Pancreas (tissue), 10 donors: ENCODE data around the gene PCDHA1. TPM values are rescaled to one million over a fixed set of nuclear protein-coding genes. Genes with fewer than 3 reads are reported as not detected.
"Not testable (repeated sequence)": the region's sequence is repeated elsewhere in the genome, so short reads cannot be mapped to it uniquely, and the experiment has no call there.

Experiments
- ATAC-seq, 4 donors: fragments of 200-7000 bp; cut with Tn5 transposase; one replicate each; pipeline versions ENCODE4 v1.8.0 to v1.9.1; 2020; ENCODE audit warnings: mild to moderate bottlenecking in 4 of 4, moderate library complexity in 4 of 4
- DNase-seq, 6 donors: peaks; one replicate each; pipeline ENCODE4 v3.0.0-alpha.2; 2020
- FAIRE-seq: peaks from 2 replicates; lab custom pipeline; 2012; peaks lifted over from hg19 to GRCh38; lab: Jason Lieb, UNC
- H3K27ac ChIP-seq, 4 donors: fragments of 200-600 bp; sonication (generic); 1 replicate in 3 of 4; 2 replicates in 1 of 4; pipeline versions ENCODE4 v1.5.0 to v1.8.0; 2020
- H3K27me3 ChIP-seq, 4 donors: fragments of 200-600 bp; one replicate each; pipeline ENCODE4 v1.8.0; 2021
- H3K36me3 ChIP-seq, 3 donors: fragments of 200-600 bp; sonication (generic) in 1 of 3; one replicate each; pipeline versions ENCODE4 v1.5.0 to v1.8.0; 2020 to 2021
- H3K4me1 ChIP-seq, 3 donors: fragments of 200-600 bp; one replicate each; pipeline ENCODE4 v1.8.0; 2021
- H3K4me3 ChIP-seq, 4 donors: fragments of 200-600 bp; sonication (generic) in 2 of 4; one replicate each; pipeline versions ENCODE4 v1.5.0 to v1.8.0; 2020 to 2021
- H3K9me3 ChIP-seq, 4 donors: fragments of 200-600 bp; one replicate each; pipeline ENCODE4 v1.8.0; 2021
- WGBS, 2 donors: extraction: QIAGEN DNeasy Blood & Tissue Kit; methylation state at CpG; one replicate each; pipeline ENCODE4 v1.1.7; 2013; 5-methylcytosine and 5-hydroxymethylcytosine counted together
- intact Hi-C, 3 donors: fragments of 100-400 bp; cut with DNase I; formaldehyde crosslinking; loops; one replicate each; pipeline versions ENCODE4 v1.11.1 to v1.14.2; 2022
- polyA plus RNA-seq, 2 donors: library from polyadenylated mRNA; stranded (reverse); fragments of 200-250 nt; gene quantifications; one replicate each; pipeline ENCODE4 v1.2.3, GENCODE V29; 2013
- total RNA-seq, 6 donors: library from RNA; stranded (reverse); fragmentation: NEBNext Ultra II Directional in 4 of 6; extraction: Animal tissue kit (Norgen Biotek cat#: 25700) in 4 of 6; gene quantifications; one replicate each; pipeline versions ENCODE4 v1.2.1 to v1.2.4, GENCODE V29; 2021 to 2023
- TF ChIP-seq, protein P1 (sequence below), 4 donors: fragments of 200-600 bp; sonication (generic) in 3 of 4; IDR thresholded peaks; one replicate each; pipeline versions ENCODE4 v1.5.0 to v1.8.0; 2021; ENCODE audit warnings: antibody characterized with exemption in 4 of 4
- donor health status: healthy with polysubstance abuse.
- donor health status: DM: no; HTN: no; CAD: no; lungs with moderate emphysema.
- donor health status: DM: no; HTN: no; CAD: no.
- donor health status: control.
- donor health status: control.
- donor health status: Bipolar disorder and iron deficiency.
- donor health status: DM: yes; HTN: yes; CAD: no.
- donor health status: DM: no; HTN: no; CAD: no.
- donor health status: DM: no; HTN: no; CAD: no.
- donor health status: DM: yes; HTN: yes; CAD: no.

Gene PCDHA1
- total and polyA plus RNA-seq, 8 donors: 0.03 to 0.47 (median 0.09) TPM; not detected in 2

DNA sequence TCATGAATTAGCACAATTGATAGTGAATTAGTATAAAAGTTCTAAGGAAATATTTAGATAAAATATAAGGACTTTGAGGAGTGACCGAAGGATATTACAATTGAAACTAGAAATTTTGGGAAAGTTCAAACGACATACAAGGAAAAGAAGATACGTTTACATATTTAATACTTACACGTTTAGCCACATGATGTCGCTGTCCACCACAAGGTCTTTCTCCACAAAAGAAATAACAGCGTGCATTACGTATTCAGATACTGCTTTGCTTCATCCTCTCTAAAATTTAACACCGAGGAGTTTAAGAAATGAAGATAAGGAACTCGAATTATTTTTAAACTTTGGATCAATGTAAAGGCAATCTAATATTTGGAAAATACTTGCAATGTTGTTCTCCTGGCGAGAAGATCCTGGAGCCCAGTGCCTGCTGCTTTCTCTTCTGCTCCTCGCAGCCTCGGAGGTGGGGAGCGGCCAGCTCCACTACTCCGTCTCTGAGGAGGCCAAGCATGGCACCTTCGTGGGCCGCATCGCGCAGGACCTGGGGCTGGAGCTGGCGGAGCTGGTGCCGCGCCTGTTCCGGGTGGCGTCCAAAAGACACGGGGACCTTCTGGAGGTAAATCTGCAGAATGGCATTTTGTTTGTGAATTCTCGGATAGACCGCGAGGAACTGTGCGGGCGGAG lies 15.0 kb downstream of the PCDHA1 start, which contains the start of gene PCDHA3:
PCDHA3 (plus strand) TSS at position 242 of the 678 bp plus-strand sequence.
- no peak for DNase-seq
- Histone ChIP-seq H3K27me3 (peaks cover 0 to 6% (median 0%) of the 10 kb centered on the region in 4 donors), H3K36me3 (no peaks in the 10 kb centered on the region), H3K27ac (no peak within 1 kb of the TSS), H3K4me3 (peak within 1 kb of the TSS in 2 of 4 donors; percentile 26 to 31), H3K4me1 (no peaks in the 10 kb centered on the region), H3K9me3 (peaks cover 0 to 8% (median 2%) of the 10 kb centered on the region in 4 donors)
- peak in 3 of 4 donors; percentile 76 to 89 (median 81) for ATAC-seq
- WGBS, 2 donors: 8 to 14% methylated on average over 29 of the region's 29 CpGs
- intact Hi-C loops: no loop called here
- TF ChIP-seq, protein P1, sequence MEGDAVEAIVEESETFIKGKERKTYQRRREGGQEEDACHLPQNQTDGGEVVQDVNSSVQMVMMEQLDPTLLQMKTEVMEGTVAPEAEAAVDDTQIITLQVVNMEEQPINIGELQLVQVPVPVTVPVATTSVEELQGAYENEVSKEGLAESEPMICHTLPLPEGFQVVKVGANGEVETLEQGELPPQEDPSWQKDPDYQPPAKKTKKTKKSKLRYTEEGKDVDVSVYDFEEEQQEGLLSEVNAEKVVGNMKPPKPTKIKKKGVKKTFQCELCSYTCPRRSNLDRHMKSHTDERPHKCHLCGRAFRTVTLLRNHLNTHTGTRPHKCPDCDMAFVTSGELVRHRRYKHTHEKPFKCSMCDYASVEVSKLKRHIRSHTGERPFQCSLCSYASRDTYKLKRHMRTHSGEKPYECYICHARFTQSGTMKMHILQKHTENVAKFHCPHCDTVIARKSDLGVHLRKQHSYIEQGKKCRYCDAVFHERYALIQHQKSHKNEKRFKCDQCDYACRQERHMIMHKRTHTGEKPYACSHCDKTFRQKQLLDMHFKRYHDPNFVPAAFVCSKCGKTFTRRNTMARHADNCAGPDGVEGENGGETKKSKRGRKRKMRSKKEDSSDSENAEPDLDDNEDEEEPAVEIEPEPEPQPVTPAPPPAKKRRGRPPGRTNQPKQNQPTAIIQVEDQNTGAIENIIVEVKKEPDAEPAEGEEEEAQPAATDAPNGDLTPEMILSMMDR (IDR thresholded peaks at IDR 0.05): no peak
- no peak for FAIRE-seq

DNA sequence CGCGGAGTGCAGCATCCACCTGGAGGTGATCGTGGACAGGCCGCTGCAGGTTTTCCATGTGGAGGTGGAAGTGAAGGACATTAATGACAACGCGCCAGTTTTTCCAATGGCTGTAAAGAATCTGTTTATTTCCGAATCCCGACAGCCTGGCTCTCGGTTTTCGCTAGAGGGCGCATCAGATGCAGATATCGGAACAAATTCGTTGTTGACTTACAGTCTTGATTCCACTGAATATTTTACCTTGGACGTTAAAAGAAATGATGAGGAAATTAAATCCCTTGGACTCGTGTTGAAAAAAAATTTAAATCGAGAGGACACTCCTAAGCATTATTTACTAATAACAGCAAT lies 15.5 kb downstream of the PCDHA1 start:
- 7 to 8% methylated on average over 16 of the region's 16 CpGs for WGBS, 2 donors
- no peak overlapping the region for H3K27ac ChIP-seq
- DNase-seq (peak in 1 of 6 donors; percentile 38), ATAC-seq (peak in 3 of 4 donors; percentile 49 to 76 (median 58)), FAIRE-seq (no peak)
- peak overlapping the region in 2 of 4 donors; percentile 26 to 31 for H3K4me3 ChIP-seq
- TF ChIP-seq, protein P1 (IDR thresholded peaks at IDR 0.05): no peak
- peaks cover 0 to 6% (median 0%) of the 10 kb centered on the region in 4 donors for H3K27me3 ChIP-seq
- peaks cover 0 to 8% (median 2%) of the 10 kb centered on the region in 4 donors for H3K9me3 ChIP-seq
- H3K36me3 ChIP-seq: no peaks in the 10 kb centered on the region
- H3K4me1 ChIP-seq: no peaks in the 10 kb centered on the region
- intact Hi-C loops: no loop called here

DNA sequence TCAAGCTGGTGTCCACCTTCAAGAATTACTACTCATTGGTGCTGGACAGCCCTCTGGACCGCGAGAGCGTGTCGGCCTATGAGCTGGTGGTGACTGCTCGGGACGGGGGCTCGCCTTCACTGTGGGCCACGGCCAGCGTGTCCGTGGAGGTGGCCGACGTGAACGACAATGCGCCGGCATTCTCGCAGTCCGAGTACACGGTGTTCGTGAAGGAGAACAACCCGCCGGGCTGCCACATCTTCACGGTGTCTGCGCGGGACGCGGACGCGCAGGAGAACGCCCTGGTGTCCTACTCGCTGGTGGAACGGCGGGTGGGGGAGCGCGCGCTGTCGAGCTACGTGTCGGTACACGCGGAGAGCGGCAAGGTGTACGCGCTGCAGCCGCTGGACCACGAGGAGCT lies 16.4 kb downstream of the PCDHA1 start:
- DNase-seq: peak in 1 of 6 donors; percentile 51

DNA sequence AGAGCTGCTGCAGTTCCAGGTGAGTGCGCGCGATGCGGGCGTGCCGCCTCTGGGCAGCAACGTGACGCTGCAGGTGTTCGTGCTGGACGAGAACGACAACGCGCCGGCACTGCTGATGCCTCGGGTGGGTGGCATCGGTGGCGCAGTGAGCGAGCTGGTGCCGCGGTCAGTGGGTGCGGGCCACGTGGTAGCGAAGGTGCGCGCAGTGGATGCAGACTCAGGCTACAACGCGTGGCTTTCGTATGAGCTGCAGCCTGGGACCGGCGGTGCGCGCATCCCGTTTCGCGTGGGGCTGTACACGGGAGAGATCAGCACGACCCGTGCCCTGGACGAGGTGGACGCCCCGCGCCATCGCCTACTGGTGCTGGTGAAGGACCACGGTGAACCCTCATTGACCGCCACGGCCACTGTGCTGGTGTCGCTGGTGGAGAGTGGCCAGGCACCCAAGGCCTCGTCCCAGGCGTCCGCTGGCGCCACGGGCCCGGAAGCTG lies 16.9 kb downstream of the PCDHA1 start:
- intact Hi-C loops: no loop called here
- peaks cover 0 to 5% (median 0%) of the 10 kb centered on the region in 4 donors for H3K27me3 ChIP-seq
- DNase-seq: peak in 2 of 6 donors; percentile 50 to 60
- no peaks in the 10 kb centered on the region for H3K36me3 ChIP-seq
- 33 to 37% methylated on average over 47 to 53 of the region's 53 CpGs for WGBS, 2 donors
- H3K4me3 ChIP-seq: no peak overlapping the region
- FAIRE-seq: no peak
- no peak overlapping the region for H3K27ac ChIP-seq
- peaks cover 0 to 8% (median 2%) of the 10 kb centered on the region in 4 donors for H3K9me3 ChIP-seq
- TF ChIP-seq, protein P1 (IDR thresholded peaks at IDR 0.05): no peak
- ATAC-seq: no peak
- no peaks in the 10 kb centered on the region for H3K4me1 ChIP-seq

More for the DNA sequence above, 16.4 kb downstream of the PCDHA1 start:
- WGBS, 2 donors: 34 to 36% methylated on average over 45 of the region's 45 CpGs
- H3K27ac ChIP-seq, H3K4me3 ChIP-seq, H3K36me3 ChIP-seq, FAIRE-seq, H3K4me1 ChIP-seq, H3K27me3 ChIP-seq, H3K9me3 ChIP-seq, intact Hi-C loops, ATAC-seq: not testable (repeated sequence)

DNA sequence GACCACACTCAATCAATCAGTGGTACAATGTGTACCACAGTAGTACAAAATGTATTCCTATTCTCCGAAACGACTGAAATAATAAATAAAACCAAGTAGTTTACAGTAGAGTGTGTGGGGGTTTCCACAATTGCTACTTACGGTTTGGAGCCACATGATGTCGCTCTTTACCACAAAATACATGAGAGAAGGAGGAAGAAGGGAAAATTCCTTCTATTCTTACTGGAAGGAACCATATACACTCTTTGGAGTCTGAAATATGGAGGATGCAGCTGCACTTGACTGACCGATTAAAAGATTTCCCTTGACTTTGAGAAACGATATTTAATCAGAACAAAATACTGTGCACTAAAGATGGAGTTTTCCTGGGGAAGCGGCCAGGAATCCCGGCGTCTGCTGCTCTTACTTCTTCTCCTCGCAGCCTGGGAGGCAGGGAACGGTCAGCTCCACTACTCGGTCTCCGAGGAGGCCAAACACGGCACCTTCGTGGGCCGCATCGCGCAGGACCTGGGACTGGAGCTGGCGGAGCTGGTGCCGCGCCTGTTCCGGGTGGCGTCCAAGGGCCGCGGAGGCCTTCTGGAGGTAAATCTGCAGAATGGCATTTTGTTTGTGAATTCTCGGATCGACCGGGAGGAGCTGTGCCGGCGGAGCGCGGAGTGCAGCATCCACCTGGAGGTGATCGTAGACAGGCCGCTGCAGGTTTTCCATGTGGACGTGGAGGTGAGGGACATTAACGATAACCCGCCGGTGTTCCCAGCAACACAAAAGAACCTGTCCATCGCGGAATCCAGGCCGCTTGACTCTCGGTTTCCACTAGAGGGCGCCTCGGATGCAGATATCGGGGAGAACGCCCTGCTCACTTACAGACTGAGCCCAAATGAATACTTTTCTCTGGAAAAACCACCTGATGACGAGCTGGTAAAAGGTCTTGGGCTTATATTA lies 21.2 kb downstream of the PCDHA1 start, which contains the start of gene PCDHA4:
PCDHA4 (plus strand) TSS at position 235 of the 942 bp plus-strand sequence.
- H3K27ac ChIP-seq: peak within 1 kb of the TSS in 1 of 4 donors; percentile 39
- intact Hi-C loops: no loop called here
- peak in 4 of 6 donors; percentile 22 to 68 (median 61) for DNase-seq
- no peak for FAIRE-seq
- no peaks in the 10 kb centered on the region for H3K36me3 ChIP-seq
- no peaks in the 10 kb centered on the region for H3K4me1 ChIP-seq
- peaks cover 0 to 8% (median 0%) of the 10 kb centered on the region in 4 donors for H3K9me3 ChIP-seq
- H3K27me3 ChIP-seq: peaks cover 0 to 8% (median 0%) of the 10 kb centered on the region in 4 donors
- TF ChIP-seq, protein P1 (IDR thresholded peaks at IDR 0.05): peak in 2 of 4 donors; percentile 22 to 37
- H3K4me3 ChIP-seq: peak within 1 kb of the TSS in 3 of 4 donors; percentile 7 to 31 (median 28)
- 11 to 12% methylated on average over 34 to 41 of the region's 47 CpGs for WGBS, 2 donors
- peak; percentile 77 to 97 (median 94) for ATAC-seq

DNA sequence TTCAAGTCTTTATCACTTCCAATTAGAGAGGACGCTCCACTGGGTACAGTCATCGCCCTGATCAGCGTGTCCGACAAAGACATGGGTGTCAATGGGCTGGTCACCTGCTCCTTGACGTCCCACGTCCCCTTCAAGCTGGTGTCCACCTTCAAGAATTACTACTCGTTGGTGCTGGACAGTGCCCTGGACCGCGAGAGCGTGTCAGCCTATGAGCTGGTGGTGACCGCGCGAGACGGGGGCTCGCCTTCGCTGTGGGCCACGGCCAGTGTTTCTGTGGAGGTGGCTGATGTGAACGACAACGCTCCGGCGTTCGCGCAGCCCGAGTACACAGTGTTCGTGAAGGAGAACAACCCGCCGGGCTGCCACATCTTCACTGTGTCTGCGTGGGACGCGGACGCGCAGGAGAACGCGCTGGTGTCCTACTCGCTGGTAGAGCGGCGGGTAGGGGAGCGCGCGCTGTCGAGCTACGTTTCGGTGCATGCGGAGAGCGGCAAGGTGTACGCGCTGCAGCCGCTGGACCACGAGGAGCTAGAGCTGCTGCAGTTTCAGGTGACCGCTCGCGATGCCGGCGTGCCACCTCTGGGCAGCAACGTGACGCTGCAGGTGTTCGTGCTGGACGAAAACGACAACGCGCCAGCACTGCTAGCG lies 22.4 kb downstream of the PCDHA1 start:
- intact Hi-C loops, FAIRE-seq, H3K4me3 ChIP-seq, H3K36me3 ChIP-seq, ATAC-seq, H3K27ac ChIP-seq, H3K9me3 ChIP-seq, H3K4me1 ChIP-seq, H3K27me3 ChIP-seq: not testable (repeated sequence)
- WGBS, 2 donors: 53 to 57% methylated on average over 59 to 62 of the region's 62 CpGs
- DNase-seq: peak in 2 of 6 donors; percentile 40 to 41
